ENCODE measurements around the gene GALNT9.
"Not testable (repeated sequence)": the region's sequence is repeated elsewhere in the genome, so short reads cannot be mapped to it uniquely, and the experiment has no call there.

The GALNT9 gene

DNA sequence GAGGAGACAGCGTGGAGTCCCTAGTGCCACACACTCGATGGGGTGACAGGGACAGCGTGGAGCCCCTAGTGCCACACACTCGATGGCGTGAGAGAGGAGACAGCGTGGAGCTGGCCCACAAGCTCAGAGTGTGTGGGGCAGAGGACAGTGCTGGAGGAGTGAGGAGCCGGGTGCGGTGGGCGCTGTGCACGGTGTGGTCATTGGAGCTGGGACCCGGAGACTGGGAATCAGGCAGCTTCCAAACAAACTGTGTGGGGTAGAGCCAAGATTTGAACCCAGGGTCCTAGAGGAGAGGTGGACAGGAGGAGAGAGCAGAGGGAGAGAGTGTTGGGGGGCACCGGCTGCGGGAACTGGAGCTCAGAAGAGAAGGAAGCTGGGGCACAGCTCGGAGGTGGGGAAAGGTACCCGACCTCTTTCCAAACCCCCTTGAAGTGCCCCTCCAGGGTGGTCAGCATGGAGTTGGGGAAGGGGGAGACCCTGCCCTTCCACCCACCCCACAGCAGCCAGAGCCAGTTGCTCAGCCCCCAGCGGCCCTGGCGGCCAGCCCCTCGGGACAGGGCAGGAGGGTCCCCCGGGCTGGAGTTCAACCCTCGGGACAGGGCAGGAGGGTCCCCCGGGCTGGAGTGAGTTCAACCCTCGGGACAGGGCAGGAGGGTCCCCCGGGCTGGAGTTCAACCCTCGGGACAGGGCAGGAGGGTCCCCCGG lies 94.1 kb downstream of the GALNT9 start:
- Mint-ChIP-seq H3K9me3 (no peaks in the 10 kb centered on the region), H3K27ac (no peak overlapping the region), H3K4me3 (no peak overlapping the region), H3K27me3 (peaks cover 8% of the 10 kb centered on the region), H3K4me1 (no peaks in the 10 kb centered on the region)
- DNase-seq, result no peak
- ATAC-seq, result peak; percentile 26

DNA sequence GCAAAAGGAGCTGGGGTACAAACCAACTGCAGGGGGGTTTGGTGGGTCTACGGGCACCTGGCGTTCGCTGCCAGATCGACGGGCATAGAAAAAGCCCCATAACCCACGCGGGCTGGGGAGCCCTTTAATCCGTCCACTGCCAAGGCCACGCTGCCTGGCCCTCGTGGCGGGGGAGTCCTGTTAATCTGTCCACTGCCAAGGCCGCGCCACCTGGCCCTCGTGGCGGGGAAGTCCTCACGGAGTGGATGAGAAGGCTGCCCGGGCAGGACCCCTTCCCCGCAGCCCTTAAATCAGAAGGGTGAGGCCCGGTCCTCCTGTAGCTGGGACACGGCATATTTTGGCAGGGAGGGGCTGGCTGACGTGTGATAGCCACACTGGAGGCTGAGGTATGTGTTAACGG lies 99.0 kb downstream of the GALNT9 start:
- Mint-ChIP-seq H3K4me3 (no peak overlapping the region), H3K27me3 (peaks cover 6% of the 10 kb centered on the region), H3K4me1 (no peaks in the 10 kb centered on the region), H3K9me3 (no peaks in the 10 kb centered on the region), H3K27ac (no peak overlapping the region)
- no peak for ATAC-seq
- DNase-seq, result no peak

- Mint-ChIP-seq H3K27me3 (peaks cover 2% of the 10 kb centered on the region), H3K4me3 (no peak overlapping the region), H3K9me3 (no peaks in the 10 kb centered on the region), H3K4me1 (no peaks in the 10 kb centered on the region), H3K27ac (no peak overlapping the region)
- no peak for DNase-seq
- no peak for ATAC-seq
Observed at GRCh38 chr12:132229926-132230325, 99.5 kb downstream of the GALNT9 start.

GRCh38 chr12:132229193-132229760 lies 100.1 kb downstream of the GALNT9 start:
- ATAC-seq, result no peak
- no peaks in the 10 kb centered on the region for H3K9me3 Mint-ChIP-seq

DNA sequence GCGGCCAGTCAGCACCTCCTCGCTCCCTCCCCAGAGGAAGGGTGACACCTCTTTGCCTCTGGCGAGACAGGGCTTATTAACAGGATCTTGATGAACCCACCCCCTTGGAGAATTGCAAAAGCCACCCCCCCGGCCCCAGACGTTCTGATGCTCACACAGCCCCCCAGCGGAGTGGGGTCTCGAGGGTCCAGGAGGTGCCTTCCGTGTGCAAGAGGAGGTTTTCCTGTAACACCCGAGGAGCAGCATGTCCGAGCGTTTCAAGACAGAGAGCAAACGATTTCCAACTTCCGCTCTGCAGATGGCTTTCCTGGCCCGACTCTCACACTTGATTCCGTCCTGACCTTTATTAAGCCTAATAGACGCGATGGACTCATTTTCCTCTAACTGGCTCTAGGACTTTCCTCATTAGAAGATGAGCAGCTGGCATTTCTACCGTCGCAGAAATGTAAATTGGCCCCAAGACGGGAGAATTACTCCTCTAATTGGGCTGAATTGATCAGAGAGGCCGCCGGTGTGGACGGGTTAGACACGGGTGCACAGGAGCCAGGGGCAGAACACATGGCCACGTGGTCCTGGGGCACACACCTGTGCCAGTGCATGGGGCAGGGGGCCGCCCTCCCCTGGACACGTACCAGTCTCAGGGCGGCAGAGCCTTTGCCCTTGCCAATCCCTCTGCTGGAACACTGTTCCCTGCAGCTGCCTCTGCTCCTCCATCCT lies 100.8 kb downstream of the GALNT9 start:
- Mint-ChIP-seq H3K4me1 (no peaks in the 10 kb centered on the region), H3K27me3 (no peaks in the 10 kb centered on the region), H3K27ac (no peak overlapping the region), H3K4me3 (no peak overlapping the region), H3K9me3 (no peaks in the 10 kb centered on the region)
- ATAC-seq (no peak), DNase-seq (no peak)

More at GRCh38 chr12:132229193-132229760, 100.1 kb downstream of the GALNT9 start:
- Mint-ChIP-seq H3K4me3 (no peak overlapping the region), H3K4me1 (no peaks in the 10 kb centered on the region), H3K27ac (no peak overlapping the region), H3K27me3 (no peaks in the 10 kb centered on the region)
- DNase-seq, result no peak

DNA sequence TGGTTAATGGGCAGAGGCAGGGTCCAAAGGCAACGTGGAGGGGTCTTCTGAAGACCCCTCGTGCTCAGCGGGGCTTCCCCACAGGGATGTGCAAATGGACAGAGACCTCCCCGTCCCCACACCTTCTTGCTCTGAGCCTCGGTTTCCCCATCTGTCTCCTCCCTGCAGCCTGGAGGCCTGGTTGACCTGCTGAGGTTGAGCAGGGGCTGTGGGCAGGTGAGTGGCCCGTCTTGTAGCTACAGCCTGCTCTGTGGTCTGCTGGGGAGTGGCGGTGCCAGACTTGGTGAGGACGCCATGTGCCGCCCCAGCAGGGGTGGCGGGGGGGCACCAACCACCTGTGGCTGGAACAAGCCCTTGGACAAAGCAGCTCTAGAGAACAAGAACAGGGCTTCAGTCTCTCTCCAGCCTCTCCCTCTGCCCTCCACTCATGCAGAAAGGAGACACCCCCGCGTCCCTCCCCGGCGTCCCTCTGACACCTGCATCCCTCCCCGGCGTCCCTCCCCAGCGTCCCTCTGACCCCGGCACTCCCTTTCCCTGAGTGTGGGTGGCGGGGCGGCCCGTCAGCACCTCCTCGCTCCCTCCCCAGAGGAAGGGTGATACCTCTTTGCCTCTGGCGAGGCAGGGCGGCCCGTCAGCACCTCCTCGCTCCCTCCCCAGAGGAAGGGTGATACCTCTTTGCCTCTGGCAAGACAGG lies 101.5 kb downstream of the GALNT9 start:
- ATAC-seq (no peak), DNase-seq (no peak)
- no peaks in the 10 kb centered on the region for H3K9me3 Mint-ChIP-seq
- H3K4me3 Mint-ChIP-seq, result no peak overlapping the region
- H3K27ac Mint-ChIP-seq, result no peak overlapping the region
- H3K27me3 Mint-ChIP-seq, result no peaks in the 10 kb centered on the region
- no peaks in the 10 kb centered on the region for H3K4me1 Mint-ChIP-seq

- Mint-ChIP-seq H3K4me3 (no peak overlapping the region), H3K27me3 (peaks cover 7% of the 10 kb centered on the region), H3K4me1 (peaks cover 7% of the 10 kb centered on the region), H3K27ac (no peak overlapping the region), H3K9me3 (no peaks in the 10 kb centered on the region)
- ATAC-seq (no peak), DNase-seq (no peak)
Observed at GRCh38 chr12:132227118-132227517, 102.3 kb downstream of the GALNT9 start.

- Mint-ChIP-seq H3K27me3 (peaks cover 12% of the 10 kb centered on the region), H3K4me3 (no peak overlapping the region), H3K4me1 (peaks cover 9% of the 10 kb centered on the region), H3K9me3 (no peaks in the 10 kb centered on the region), H3K27ac (no peak overlapping the region)
- ATAC-seq (no peak), DNase-seq (no peak)
Observed at GRCh38 chr12:132226604-132227003, 102.8 kb downstream of the GALNT9 start.

- no peak for ATAC-seq
- no peaks in the 10 kb centered on the region for H3K9me3 Mint-ChIP-seq
- H3K27me3 Mint-ChIP-seq, result peaks cover 19% of the 10 kb centered on the region
- H3K27ac Mint-ChIP-seq, result no peak overlapping the region
- no peak overlapping the region for H3K4me3 Mint-ChIP-seq
- DNase-seq, result no peak
- H3K4me1 Mint-ChIP-seq, result peaks cover 9% of the 10 kb centered on the region
Observed at GRCh38 chr12:132225214-132225613, 104.2 kb downstream of the GALNT9 start.

GRCh38 chr12:132224484-132224883 lies 104.9 kb downstream of the GALNT9 start:
- ATAC-seq (peak; percentile 58), DNase-seq (no peak)
- Mint-ChIP-seq H3K4me3 (no peak overlapping the region), H3K27ac (no peak overlapping the region), H3K4me1 (peaks cover 9% of the 10 kb centered on the region), H3K9me3 (no peaks in the 10 kb centered on the region), H3K27me3 (peaks cover 24% of the 10 kb centered on the region)

DNA sequence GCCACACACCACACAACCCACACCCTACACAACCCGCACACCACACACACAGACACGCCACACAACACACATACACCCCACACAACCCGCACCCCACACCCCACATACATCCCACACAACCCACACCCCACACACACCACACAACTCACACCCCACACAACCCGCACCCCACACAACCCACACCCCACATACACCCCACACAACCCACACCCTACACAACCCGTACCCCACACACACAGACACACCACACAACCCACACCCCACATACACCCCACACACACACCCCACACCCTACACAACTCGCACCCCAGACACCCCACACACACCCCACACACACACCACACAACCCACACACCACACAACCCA lies 106.6 kb downstream of the GALNT9 start:
- peak overlapping the region in 1 of 2 donors; percentile 35 for H3K4me3 Mint-ChIP-seq
- peaks cover 14% of the 10 kb centered on the region for H3K4me1 Mint-ChIP-seq
- DNase-seq (no peak), ATAC-seq (peak; percentile 55)
- H3K27me3 Mint-ChIP-seq, result peaks cover 37% of the 10 kb centered on the region
- H3K9me3 Mint-ChIP-seq, result no peaks in the 10 kb centered on the region
- H3K27ac Mint-ChIP-seq, result no peak overlapping the region

DNA sequence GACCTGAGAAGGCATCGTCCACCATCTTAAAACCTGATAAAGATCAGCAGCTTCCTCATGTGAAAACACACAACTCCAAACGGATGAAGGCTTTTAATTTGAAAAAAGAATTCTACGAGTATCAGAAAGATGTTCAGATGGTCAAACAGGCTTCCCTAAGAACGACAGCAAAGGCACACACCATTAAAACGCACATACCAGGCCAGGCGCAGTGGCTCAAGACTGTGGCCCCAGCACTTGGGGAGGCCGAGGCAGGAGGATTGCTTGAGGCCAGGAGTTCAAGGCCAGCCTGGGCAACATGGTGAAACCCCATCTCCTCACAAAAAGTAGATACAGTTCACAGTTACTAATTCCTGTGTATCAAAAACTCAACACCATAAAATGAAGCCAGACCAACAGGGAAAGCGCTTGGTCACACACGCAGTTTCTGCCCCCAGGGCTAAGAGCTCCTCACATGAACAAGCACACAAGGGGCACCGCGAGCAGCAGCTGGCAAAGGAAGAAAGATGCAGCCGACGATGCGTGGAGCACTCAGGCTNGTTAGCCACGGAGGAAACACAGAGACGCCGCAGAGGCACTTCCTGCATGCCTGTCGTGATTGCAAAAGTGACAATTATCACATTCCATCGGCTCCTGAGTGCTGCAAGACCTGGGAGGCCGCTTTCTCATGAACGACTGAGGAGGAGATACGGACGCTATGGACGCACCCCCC lies 107.1 kb downstream of the GALNT9 start:
- H3K4me3 Mint-ChIP-seq, result peak overlapping the region in 1 of 2 donors; percentile 35
- peaks cover 14% of the 10 kb centered on the region for H3K4me1 Mint-ChIP-seq
- peak; percentile 23 to 31 for DNase-seq
- peaks cover 38% of the 10 kb centered on the region for H3K27me3 Mint-ChIP-seq
- peak overlapping the region in 1 of 2 donors; percentile 44 for H3K27ac Mint-ChIP-seq
- peak; percentile 23 for ATAC-seq
- no peaks in the 10 kb centered on the region for H3K9me3 Mint-ChIP-seq

GRCh38 chr12:132219761-132220160 lies 109.6 kb downstream of the GALNT9 start:
- H3K4me1 Mint-ChIP-seq, result peaks cover 16% of the 10 kb centered on the region
- H3K27ac Mint-ChIP-seq, H3K9me3 Mint-ChIP-seq, H3K4me3 Mint-ChIP-seq, DNase-seq, ATAC-seq: not testable (repeated sequence)
- H3K27me3 Mint-ChIP-seq, result peaks cover 51% of the 10 kb centered on the region

DNA sequence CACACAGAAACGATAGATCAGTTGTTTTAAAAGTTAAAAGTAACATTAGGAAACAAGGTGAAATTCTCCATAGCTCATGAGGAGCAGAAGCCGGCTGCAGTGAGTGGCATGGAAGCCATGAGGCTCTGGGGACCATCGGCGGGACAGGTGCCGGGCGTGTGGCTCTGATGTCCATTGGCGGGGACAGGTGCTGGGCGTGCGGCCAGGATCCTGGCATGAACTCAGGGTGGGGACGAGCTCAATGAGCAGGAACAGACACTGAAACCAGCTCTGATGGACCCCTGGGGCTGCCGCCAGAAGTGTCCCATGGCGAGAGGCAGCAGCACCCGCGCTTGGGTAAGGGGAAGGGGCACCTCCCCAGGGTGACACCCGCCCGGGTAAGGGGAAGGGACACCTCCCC lies 110.1 kb downstream of the GALNT9 start:
- H3K4me1 Mint-ChIP-seq, result peaks cover 19% of the 10 kb centered on the region
- no peak for DNase-seq
- H3K27ac Mint-ChIP-seq, result no peak overlapping the region
- no peaks in the 10 kb centered on the region for H3K9me3 Mint-ChIP-seq
- H3K4me3 Mint-ChIP-seq, result no peak overlapping the region
- peak; percentile 17 for ATAC-seq
- peaks cover 51% of the 10 kb centered on the region for H3K27me3 Mint-ChIP-seq

DNA sequence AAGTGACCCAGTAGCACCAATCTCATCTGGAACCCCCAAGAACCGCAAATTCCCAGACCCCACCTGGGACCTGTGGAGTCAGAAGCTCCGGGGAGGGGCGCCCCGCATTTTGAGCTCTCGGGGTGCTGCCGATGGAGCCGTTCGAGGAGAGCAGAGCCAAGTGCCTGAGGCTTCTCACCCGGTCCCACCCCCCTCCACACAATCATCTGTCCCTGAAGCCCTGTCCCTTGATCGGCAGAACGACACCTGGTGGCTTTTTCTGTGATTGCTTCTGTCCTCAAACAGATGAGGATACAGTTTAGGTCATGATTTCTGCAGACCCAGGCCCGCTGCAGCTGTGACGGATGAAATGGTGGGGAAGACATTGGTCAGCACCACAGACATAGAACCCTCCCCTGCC lies 110.5 kb downstream of the GALNT9 start:
- H3K4me3 Mint-ChIP-seq, result no peak overlapping the region
- DNase-seq, result peak; percentile 23 to 29
- H3K27me3 Mint-ChIP-seq, result peaks cover 51% of the 10 kb centered on the region
- ATAC-seq, result peak; percentile 44
- no peak overlapping the region for H3K27ac Mint-ChIP-seq
- H3K4me1 Mint-ChIP-seq, result peaks cover 19% of the 10 kb centered on the region
- no peaks in the 10 kb centered on the region for H3K9me3 Mint-ChIP-seq
